Astrocyte of the spinal cord (primary cell): ENCODE measurements around the gene ST8SIA1.
A peak's percentile ranks its signal among the peaks of the same experiment; 100 is the strongest.

Experiments
- DNase-seq: peaks from one replicate; pipeline ENCODE4 v3.0.0; 2011; ENCODE audit warnings: low read depth, low spot score
- H3K4me3 ChIP-seq: 2 replicates; pipeline ENCODE4 v1.5.1; 2011; ENCODE audit warnings: low read depth, mild to moderate bottlenecking, low read length, moderate library complexity
- CTCF ChIP-seq: IDR thresholded peaks from 2 replicates; pipeline ENCODE4 v1.5.1; 2012; ENCODE audit warnings: low read depth, mild to moderate bottlenecking, low read length, inconsistent platforms
- in situ Hi-C: cut with HindIII; loops from 2 replicates; pipeline ENCODE4 v1.10.0; 2017; ENCODE audit warnings: low sequenced_read_pairs

The ST8SIA1 gene

GRCh38 chr12:22229652-22230279 is 104.7 kb downstream of the ST8SIA1 start:
- in situ Hi-C loops, result no loop called here
- peak; percentile 16 for DNase-seq
- no peak overlapping the region for H3K4me3 ChIP-seq
- TF ChIP-seq CTCF, result no peak

- DNase-seq, result no peak
- no peak for TF ChIP-seq CTCF
- H3K4me3 ChIP-seq, result no peak overlapping the region
- in situ Hi-C loops, result no loop called here
These were observed 106.3 kb downstream of the ST8SIA1 start for GRCh38 chr12:22228022-22228875.

- DNase-seq, result no peak
- in situ Hi-C loops, result no loop called here
- H3K4me3 ChIP-seq, result no peak overlapping the region
- no peak for TF ChIP-seq CTCF
These were observed 111.2 kb downstream of the ST8SIA1 start for GRCh38 chr12:22223356-22223755.

- in situ Hi-C loops, result no loop called here
- DNase-seq, result no peak
- no peak for TF ChIP-seq CTCF
- H3K4me3 ChIP-seq, result no peak overlapping the region
These were observed 117.0 kb downstream of the ST8SIA1 start for GRCh38 chr12:22217556-22217955.

- in situ Hi-C loops, result no loop called here
- no peak overlapping the region for H3K4me3 ChIP-seq
- TF ChIP-seq CTCF, result no peak
- no peak for DNase-seq
These were observed 118.8 kb downstream of the ST8SIA1 start for GRCh38 chr12:22215467-22216253.

- DNase-seq, result no peak
- in situ Hi-C loops, result no loop called here
- H3K4me3 ChIP-seq, result no peak overlapping the region
- no peak for TF ChIP-seq CTCF
These were observed 123.4 kb downstream of the ST8SIA1 start for GRCh38 chr12:22211128-22211527.
